Measurements from ENCODE around the gene OR8B8. TPM values are rescaled to one million over a fixed set of nuclear protein-coding genes. Genes with fewer than 3 reads are reported as not detected.

OR8B8 gene
- total RNA-seq, 4 donors from 2014 or later: not detected

Other genes with a start within 250 kb of the OR8B8 start
- gene OR8G1, start 204.6 kb downstream of the OR8B8 start, total RNA-seq: under 1 TPM in 1 of 4 donors, not detected in 3; 0.13 TPM
- gene OR8G5, start 189.3 kb downstream of the OR8B8 start, total RNA-seq: not detected
- gene OR8D1, start 131.7 kb downstream of the OR8B8 start, total RNA-seq: not detected
- gene OR8D2, start 125.5 kb downstream of the OR8B8 start, total RNA-seq: not detected
- gene OR8B2, start 61.2 kb downstream of the OR8B8 start, total RNA-seq: not detected
- gene OR8B3, start 46.7 kb downstream of the OR8B8 start, total RNA-seq: not detected
- not detected for gene OR8B4, start 20.8 kb downstream of the OR8B8 start, total RNA-seq
- not detected for gene OR8B12, start 98.0 kb upstream of the OR8B8 start, total RNA-seq
- gene OR8A1, start 124.3 kb upstream of the OR8B8 start, total RNA-seq: not detected
- not detected for gene PANX3, start 165.7 kb upstream of the OR8B8 start, total RNA-seq
- gene TBRG1, start 177.2 kb upstream of the OR8B8 start, total RNA-seq: 10 to 100 TPM; 35.9 to 79.2 (median 55.7) TPM
- gene SIAE, start 228.0 kb upstream of the OR8B8 start, total RNA-seq: 10 to 100 TPM in 3 of 4 donors, 1 to 10 TPM in 1; 9.9 to 88.8 (median 50.8) TPM
- 1 to 10 TPM in 2 of 4 donors, under 1 TPM in 1, not detected in 1; 0.88 to 3.6 (median 1.1) TPM for gene SPA17, start 228.2 kb upstream of the OR8B8 start, total RNA-seq